Measurements from ENCODE around the gene U2SURP.

DNA sequence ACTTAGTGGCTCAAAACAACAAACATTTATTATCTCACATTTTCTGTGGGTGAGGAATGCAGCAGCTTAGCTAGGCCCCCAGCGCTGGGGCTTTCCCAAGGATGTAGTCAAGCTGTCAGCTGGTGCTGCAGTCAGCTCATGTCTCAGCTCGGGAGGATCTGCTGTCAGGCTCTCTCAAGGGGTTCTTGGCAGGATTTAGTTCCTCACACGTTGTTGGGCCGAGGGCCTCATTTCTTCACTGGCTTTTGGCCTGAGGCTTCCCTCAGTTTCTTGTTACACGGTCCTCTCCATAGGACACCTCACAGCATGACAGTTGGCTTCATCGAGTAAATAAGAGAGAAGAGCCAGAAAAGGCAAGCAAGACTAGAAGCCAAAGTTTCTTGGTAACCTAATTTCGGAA is 13.7 kb upstream of the U2SURP start:
- TF ChIP-seq, protein P1, sequence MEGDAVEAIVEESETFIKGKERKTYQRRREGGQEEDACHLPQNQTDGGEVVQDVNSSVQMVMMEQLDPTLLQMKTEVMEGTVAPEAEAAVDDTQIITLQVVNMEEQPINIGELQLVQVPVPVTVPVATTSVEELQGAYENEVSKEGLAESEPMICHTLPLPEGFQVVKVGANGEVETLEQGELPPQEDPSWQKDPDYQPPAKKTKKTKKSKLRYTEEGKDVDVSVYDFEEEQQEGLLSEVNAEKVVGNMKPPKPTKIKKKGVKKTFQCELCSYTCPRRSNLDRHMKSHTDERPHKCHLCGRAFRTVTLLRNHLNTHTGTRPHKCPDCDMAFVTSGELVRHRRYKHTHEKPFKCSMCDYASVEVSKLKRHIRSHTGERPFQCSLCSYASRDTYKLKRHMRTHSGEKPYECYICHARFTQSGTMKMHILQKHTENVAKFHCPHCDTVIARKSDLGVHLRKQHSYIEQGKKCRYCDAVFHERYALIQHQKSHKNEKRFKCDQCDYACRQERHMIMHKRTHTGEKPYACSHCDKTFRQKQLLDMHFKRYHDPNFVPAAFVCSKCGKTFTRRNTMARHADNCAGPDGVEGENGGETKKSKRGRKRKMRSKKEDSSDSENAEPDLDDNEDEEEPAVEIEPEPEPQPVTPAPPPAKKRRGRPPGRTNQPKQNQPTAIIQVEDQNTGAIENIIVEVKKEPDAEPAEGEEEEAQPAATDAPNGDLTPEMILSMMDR (IDR thresholded peaks at IDR 0.05; ENCODE audit: insufficient read depth, low read depth, low read length) = no peak
- no peak for TF ChIP-seq EZH2 (IDR thresholded peaks at IDR 0.05; ENCODE audit: insufficient read depth, low read length)

Measured in astrocyte (in vitro differentiated cells and primary cell).